ENCODE results near the gene HDAC7. TPM values are rescaled to one million over a fixed set of nuclear protein-coding genes. Genes with fewer than 3 reads are reported as not detected.

The HDAC7 gene
- total RNA-seq, 1 experiment from 2014 or later = 17.2 TPM

DNA sequence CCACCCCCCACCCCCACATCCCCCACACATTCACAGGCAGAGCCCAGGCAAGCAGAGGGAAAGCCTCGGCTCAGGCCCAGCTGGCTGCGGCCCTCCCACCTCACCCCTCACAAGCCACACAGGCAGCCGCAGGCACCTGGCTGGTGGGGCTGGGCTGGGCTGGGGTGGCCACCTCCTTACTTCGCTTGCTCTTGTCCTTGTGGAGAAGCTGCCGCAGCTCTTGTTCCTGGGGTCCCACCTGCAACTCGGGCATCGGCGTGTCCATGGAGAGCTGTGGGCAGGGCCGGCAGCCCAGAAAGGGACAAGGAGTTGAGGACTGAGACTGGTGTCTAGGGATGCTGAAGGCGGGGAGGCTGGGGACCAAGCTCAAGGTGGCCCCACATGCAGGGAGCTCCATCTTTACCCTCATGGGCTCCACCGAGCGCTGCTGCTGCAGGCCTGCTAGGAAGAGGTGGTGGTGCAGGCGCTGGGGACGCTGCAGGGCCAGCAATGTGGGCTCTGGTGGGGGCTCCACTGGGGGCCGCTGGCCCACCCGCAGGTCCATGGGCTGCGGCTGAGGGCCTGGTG lies 21.2 kb downstream of the HDAC7 start:
- no peak for DNase-seq (ENCODE audit: extremely low read depth, low read depth)

- DNase-seq (ENCODE audit: extremely low read depth, low read depth) = no peak
Observed at GRCh38 chr12:47797441-47797840, 22.3 kb downstream of the HDAC7 start.

- DNase-seq (ENCODE audit: extremely low read depth, low read depth) = no peak
Observed at GRCh38 chr12:47795814-47796411, 23.8 kb downstream of the HDAC7 start.

GRCh38 chr12:47795121-47795813 lies 24.4 kb downstream of the HDAC7 start:
- DNase-seq (ENCODE audit: extremely low read depth, low read depth) = no peak

DNA sequence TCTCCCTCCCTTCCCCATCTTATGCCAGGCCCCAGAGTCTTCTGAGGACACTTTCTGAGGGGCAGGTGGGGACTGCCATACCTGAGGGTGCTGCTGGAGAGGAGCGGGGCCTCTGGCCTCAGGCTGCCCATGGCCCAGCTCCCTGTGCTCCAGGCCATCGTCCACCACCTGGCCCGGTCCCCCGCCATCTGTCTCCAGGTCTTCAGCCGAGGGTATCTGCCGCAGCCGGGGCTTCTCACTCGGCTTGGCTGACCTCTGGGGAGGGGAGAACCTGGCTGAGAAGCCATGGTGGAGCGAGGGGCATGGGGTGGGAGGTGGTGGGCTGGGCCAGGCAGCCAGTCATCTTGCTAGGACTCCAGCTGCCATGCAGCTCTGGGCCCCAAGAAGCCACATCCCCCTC lies 25.0 kb downstream of the HDAC7 start:
- DNase-seq (ENCODE audit: extremely low read depth, low read depth) = no peak

DNA sequence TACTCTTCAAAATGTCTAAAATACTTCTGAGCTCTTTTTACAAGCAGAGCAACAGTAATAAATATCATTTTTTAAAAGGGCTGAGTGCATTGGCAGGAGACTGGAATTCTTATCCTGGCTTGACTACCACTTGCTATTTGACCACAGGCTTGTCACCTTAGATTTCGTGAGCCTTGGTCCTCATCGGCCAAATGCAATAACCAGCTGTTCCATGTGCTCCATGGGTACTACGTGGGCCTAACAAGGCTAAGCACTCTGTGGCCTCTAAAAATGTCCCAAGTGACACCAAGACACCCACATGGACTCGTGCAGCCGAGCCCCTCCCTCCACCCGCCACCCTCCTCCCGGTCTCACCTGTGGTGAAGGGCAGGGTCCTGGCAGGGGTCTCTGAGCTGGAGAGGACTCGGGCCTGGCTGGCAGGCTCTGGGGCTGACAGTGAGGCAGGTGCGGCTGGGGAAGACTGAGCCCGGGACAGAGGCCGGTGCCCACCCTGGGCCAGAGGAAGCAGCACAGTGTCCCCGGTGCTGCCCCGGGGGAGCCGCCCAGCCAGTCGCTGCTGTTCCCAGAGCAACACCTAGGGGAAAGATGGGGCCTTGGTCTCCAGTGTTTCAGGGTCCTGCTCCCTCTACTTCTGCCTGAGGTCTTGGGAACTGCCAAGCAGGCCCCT lies 26.6 kb downstream of the HDAC7 start:
- no peak for DNase-seq (ENCODE audit: extremely low read depth, low read depth)

DNA sequence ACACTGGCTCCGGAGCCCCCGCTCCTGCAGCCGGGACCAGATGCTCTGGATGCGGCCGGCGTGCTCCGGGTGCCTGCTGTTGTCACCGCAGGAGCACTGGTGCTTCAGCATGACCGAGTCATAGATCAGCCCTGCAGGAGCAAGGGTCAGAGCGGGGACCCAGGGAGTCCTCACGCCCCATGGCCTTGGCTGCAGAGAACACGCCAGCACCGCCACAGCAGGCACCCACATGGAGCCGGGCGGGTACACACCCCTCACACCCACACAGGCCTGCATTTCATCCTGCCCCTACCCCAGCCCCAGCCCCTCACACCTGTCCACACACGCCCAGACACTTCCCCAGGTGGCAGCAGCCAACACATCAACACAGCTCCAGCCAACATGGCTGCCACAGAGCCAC lies 27.8 kb downstream of the HDAC7 start:
- DNase-seq (ENCODE audit: extremely low read depth, low read depth) = no peak

DNA sequence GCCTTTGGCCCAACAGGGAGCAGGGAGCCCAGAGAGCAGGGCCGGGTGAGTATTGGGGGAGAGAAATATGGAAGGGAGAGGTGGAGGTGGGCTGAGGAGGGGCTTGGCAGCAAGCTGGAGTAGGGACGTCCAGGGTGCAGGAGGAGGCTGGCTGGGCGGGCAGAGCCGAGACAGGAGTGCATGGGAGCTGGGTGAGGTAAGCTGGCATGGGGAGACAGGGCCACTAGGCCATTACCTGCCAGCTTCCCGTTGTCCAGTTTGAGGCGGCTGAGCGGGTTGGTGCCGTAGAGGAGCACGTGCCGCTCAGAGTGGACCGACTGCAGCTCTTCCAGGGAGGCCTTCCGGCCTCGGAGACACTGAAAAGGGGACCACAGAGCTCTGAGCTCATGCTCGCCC lies 28.4 kb downstream of the HDAC7 start:
- no peak for DNase-seq (ENCODE audit: extremely low read depth, low read depth)

- no peak for DNase-seq (ENCODE audit: extremely low read depth, low read depth)
Observed at GRCh38 chr12:47790676-47791350, 28.9 kb downstream of the HDAC7 start.

DNA sequence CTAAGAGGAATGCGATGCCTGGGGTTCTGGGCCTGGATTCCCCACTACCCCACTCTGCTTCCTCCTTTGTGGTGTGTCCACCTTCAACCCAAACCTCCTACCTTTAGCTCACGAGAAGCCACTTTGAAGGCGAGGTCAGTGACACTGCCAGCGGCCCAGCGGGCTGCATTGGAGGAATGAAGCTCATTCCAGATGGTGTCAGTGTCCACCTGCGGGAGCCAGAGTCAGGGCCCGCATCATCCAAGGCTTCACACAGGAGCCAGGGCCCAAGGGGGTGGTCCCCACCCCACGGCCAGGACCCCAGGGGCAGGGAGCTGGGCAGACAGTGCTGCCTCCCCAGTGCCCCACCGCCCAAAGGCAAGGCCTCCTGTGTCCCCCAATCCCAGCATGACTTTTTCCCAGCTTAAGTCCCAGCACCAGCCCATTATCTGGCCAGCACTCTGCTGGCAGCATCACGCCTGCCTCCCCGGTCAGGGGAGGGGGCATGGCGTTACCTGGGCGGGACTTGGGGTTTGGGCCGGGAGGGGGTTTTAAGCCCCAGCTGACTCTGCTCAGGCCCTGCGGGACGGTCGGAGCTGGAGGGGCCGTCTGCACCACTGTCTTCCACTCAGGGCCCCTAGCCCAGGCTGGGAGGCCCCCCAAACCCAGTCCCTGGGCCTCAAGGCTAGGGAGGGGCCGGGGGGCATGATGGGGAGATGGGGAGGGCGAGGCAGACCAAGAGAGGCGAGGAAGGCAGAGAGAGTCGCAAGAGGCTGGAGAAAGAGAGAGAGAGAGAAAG lies 29.8 kb downstream of the HDAC7 start:
- no peak for DNase-seq (ENCODE audit: extremely low read depth, low read depth)

GRCh38 chr12:47789141-47789540 lies 30.6 kb downstream of the HDAC7 start:
- no peak for DNase-seq (ENCODE audit: extremely low read depth, low read depth)

GRCh38 chr12:47787596-47788319 lies 31.9 kb downstream of the HDAC7 start:
- no peak for DNase-seq (ENCODE audit: extremely low read depth, low read depth)

DNA sequence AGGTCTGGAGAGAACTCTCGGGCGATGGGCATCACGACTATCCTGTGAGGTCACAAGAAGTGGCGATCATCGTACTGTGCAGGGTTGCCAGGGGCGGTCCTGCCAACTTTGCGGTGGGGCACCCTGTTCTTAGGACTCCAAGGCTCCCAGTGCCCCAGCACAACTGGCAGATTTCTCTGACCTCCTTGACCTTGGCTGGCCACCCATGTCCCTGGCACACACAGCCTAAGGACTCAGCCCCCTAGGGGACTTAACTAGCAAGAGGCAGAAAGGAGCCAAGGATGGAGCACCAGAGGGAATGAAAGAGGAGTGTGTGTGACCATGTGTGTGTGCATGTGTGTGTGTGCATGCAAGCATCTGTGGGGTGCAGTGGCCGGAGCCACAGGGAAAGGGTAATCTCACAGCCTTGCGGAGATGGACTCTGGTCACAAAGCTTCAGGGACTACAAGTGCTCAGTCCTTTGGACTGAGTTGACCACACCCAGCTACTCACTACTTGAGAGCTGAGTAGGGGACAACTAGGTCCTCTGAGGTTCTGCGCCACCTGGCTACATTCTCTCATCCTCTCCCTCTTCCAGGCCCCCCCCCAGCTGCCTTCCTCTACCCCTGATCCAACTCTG lies 32.9 kb downstream of the HDAC7 start:
- DNase-seq (ENCODE audit: extremely low read depth, low read depth) = no peak

DNA sequence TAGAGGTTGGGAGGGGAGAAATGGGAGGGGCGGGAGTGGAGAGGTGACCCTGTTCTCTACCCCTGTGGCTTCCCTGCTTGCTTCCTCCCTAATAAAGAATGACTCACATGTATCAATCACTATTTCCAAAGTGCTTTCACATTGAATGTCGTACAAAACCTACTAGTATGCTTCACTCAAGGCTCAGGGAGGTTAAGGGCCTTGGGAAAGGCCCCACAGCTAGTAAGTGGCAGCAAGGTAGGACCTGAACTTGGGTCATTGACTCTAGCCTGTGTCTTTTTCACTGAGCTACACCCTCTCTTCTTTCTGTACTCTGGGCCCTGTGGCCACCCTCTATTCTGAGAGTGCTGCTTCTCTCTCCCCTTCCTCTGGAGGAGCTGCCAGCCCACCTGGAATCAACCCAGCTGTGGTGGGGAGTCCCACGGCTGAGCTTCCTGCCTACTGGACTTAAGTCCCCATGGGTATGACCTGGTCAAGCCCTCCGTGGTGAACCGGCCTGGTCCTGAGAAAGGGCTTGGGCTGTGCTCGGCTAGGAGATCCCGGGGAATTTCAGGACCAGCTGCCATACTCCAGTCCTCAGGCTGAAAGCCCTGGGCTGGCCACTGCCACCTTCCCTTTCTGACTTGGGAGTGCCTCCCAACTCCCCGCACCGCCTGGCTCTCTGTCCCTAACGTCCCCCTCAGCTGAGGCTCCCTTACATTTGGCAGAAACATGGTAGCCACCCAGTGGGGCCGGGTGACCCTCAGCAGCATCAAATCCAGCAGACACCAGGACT lies 33.6 kb downstream of the HDAC7 start:
- no peak for DNase-seq (ENCODE audit: extremely low read depth, low read depth)

GRCh38 chr12:47785036-47785886 lies 34.4 kb downstream of the HDAC7 start:
- no peak for DNase-seq (ENCODE audit: extremely low read depth, low read depth)

DNA sequence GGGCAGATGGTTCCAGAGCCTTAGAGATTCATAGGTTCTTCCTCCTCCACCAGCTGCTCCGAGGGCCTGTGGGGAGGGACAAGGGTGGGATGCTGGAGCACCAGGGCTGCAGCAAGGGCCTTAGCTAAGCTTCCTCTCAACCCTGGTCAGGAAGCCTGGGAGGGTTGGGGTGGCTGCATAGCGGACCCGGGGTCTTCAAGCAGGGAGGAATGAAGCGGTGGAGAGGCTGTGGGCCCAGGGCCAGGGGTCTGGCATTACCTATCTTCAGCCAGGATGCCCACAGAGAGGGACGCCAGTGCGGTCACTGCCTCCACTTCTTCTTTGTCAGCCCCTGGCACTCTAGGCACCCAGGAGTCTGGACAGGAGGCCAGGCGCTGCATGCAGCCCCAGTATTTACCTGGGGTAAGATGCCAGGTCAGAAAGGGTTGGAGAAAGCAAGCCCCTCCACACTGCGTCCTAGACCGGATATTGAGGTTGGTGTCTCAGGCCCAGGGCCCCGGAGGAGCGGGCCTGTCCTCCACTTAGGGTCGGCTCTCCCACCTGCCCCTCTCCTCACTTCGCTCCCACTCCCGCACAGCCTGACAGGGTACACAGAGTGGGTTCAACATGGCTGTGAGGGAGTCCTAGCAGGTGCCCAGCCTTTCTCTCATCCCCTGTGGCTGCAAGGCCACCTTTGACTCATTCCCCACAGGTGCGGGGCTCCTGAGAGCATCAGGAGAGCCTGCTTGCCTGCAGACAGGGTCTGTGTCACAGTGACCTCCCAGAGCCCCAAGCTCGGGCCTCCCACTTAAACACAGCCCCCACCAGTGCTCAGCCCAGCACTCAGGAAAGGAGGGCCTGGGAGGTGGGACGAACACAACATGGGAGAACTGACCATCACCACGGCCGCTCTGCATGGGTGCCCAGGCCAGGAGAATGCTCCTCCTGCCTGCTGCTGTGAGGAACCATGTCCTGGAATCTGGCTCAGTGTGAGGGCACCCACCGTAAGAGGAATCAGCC lies 35.6 kb downstream of the HDAC7 start:
- DNase-seq (ENCODE audit: extremely low read depth, low read depth) = no peak

All from NCI-H460 (cell line).